ENCODE data around the gene PDE4D.

Gene PDE4D

DNA sequence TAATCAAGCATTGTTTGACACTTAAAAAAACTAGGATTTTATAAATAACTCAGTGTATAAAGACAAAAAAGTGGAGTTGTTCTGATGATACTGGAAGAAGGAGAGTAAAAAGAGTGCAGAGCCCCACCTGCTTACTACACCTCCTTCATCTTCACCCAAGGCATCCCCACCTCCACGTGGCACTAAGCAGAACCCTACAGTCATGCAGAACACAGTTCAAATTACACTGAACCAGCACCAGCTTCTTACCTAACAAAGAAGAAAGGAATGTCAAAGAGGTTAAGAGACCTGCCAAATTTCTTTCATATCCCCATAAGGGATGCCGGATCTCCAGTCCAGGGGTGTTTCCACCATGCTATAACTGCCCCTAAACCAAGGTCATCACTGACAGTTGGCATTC, 55.5 kb downstream of the PDE4D start:
- DNase-seq, result no peak

GRCh38 chr5:59837071-59837470, 56.5 kb downstream of the PDE4D start:
- DNase-seq, result no peak

DNA sequence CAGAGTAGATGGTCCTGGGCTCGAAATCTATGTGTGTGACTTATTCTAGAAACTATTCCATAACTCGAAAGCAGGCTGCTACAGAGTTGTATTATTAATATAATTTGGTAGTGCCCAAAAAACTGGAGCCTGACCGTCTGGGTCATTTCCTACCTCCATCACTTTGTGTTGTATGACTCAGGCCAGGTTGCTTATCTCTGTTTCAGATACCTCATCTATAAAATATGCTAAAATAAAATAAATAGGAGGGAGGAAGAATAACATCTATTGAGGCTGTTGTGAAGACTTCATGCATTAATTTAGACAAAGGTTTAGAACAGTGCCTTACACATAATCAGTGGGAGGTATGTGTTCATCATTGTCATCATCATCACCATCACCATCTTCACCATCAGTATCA, 57.7 kb downstream of the PDE4D start:
- no peak for DNase-seq

DNA sequence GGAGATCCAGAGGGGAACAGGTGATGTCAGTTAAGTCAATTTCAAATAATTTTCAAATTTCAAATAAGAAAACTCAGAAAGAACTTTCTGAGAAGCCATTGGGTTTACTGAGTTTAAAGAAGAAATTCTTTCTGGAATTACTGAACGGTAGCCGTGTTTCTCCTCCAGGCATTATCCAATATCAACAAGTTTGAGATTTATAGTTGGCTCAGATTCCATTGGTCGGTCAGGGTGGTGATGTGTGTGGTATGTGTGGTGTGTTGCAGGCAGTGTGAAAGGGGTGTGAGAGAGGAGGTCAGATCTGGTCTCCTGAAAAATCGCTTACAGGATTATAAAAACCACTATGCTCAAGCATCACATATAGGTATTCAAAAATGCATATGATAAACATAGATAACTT, 60.1 kb downstream of the PDE4D start:
- DNase-seq, result no peak

GRCh38 chr5:59832577-59833301, 60.8 kb downstream of the PDE4D start:
- no peak for DNase-seq

GRCh38 chr5:59831326-59832010, 62.1 kb downstream of the PDE4D start:
- no peak for DNase-seq

DNA sequence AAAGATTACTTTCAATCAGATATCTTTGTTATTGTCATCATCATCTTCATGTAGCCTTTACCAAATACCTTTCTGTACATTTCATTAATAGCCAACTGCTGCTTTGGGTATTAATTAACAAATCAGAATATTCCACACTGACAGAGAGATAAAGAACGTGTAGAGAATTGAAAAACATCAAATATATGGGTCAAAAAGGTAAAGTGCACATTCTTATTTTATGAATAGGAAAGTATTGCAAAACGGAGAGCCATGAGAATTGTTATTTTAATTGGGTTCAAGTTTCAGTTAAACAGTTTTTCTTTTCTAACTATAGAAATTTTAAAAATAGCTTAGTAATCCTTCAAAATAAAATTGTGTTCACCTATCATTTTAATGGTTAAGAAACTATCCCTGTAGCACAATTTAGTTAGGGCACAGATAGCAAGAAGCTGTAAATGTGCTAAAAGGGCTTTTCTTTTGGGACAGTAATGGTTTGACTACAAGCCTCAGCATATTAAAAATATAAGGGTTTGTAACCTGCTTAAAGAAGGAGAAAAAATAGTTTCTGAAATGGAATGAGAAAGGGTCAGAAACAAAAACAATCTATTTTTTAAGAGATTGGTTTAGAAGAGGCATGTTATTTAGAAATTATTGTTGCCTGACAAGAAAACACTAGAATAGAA, 62.9 kb downstream of the PDE4D start:
- no peak for DNase-seq

- DNase-seq, result no peak
Measured at GRCh38 chr5:59829922-59830321, 63.6 kb downstream of the PDE4D start.

DNA sequence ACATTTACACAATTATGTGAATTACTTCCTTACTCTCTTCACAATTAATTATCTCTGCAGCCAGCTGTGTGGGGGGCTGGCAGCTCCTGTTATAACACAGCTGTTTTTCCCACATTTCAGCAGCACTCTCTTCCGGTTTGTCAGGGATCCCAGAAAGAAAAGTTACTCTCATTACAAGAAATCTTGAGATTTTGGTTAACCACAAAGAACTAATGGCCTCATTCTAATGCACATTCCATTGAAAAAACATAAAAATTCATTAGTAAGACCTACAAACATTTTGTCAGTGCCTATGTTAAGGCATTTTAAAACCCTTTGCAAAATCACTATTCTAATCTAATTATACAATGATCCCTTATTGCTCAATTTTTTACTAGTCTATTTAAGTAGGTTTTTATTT, 64.1 kb downstream of the PDE4D start:
- no peak for DNase-seq

- DNase-seq, result no peak
Measured at GRCh38 chr5:59828623-59829022, 64.9 kb downstream of the PDE4D start.

GRCh38 chr5:59826996-59827395, 66.5 kb downstream of the PDE4D start:
- no peak for DNase-seq

DNA sequence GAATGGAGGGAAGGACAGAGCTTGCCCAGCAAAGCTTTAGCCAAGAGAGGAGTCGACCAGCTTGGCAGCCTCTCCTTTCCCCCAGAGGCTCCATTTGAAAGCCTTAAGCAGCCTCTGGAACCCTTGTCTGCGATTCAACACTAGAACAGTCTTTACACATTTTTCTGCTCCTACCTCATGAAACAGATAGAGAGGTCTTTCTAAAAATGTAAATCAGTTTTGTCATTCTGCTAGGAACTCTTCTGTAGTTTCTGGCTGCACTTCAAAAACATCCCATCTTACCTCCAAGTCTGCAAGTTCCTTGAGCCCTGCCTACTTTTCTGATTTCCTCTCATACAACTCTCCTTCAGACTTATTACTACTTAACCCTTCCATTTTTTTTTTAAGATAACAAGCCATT, 70.1 kb downstream of the PDE4D start:
- no peak for DNase-seq

- no peak for DNase-seq
Measured at GRCh38 chr5:59819806-59820205, 73.7 kb downstream of the PDE4D start.

GRCh38 chr5:59817536-59817935, 76.0 kb downstream of the PDE4D start:
- no peak for DNase-seq

GRCh38 chr5:59816654-59817300, 76.7 kb downstream of the PDE4D start:
- no peak for DNase-seq

DNA sequence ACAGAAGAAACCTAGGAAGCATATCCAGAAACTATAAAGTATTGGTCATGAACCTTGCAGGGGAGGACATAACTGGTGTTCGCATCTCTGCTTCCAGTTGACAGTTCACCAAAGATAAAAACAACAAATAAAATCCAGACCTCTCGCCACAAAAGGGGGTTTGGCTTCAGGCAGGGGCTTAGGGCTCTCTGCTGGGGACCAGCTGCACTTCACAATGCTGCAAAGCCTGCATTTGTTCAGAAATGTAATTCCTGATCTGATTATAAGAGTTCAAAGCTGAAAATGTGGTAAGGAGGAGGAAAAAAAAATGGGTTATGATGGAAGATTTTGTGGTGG, 79.0 kb downstream of the PDE4D start:
- DNase-seq, result no peak

GRCh38 chr5:59813761-59814536, 79.6 kb downstream of the PDE4D start:
- DNase-seq, result peak in 1 of 2 experiments; percentile 31

- peak; percentile 4 to 35 for DNase-seq
Measured at GRCh38 chr5:59810041-59810440, 83.5 kb downstream of the PDE4D start.

- no peak for DNase-seq
Measured at GRCh38 chr5:59807806-59808205, 85.7 kb downstream of the PDE4D start.

DNA sequence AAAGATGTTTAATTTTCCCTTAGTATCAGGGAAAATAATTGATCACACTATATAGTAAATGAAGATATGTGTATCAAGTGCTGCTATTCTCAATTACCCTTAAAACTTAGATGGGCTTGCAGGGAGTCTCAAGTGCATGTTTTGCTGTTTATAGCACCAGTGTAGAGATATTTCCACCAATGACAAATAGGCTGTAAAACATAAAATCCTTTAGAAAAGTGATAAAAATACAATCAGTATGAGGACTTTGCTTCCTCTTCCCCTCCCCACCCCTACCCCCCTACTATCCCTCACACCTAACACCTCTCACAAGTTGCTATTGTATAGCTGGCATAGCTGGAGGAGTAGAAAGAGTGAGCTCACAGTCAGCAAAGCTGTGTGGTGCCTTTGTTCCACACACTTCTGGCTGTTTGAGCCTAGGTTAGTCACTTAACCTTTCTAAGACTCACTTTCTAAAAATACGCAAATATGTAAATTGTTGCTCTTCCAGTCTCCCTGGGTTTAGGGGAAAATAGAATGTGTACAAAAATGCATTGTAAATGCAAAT, 93.1 kb downstream of the PDE4D start:
- no peak for DNase-seq

DNA sequence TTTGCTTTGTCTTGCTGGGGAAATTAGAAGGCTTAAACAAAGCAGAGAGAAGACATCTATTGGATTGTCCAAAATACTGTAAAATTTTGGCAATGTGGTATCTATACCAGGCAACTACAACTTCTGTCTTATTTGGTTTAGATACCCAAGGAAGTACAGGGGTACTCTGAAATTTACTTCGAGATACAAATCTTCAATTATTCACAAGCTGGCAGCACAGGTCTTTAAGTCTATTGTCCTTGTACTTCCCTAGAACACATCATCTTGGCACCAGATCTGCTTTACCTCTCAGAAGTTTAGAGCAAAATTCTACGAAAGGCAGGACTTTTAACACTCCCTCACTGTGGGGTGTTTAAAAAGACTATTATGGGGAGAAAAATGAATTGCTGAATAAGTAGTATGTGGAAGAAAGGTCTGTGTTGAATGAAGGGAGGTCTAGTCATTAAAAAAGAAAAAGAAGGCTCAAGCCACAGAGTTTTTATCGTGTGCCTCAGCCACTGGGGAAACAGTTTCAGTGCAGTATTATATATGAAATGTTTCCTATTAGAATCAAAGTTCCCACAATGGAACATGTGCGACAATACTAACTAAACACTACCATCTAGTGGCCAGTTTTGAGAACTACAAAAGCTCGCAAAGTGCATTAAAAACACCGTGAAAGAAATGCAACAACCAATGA, 93.7 kb downstream of the PDE4D start:
- DNase-seq, result no peak
